22Rv1 (cell line): ENCODE data around the gene GGCX.

ENCODE experiments used
- H3K27ac ChIP-seq: fragments of 450-650 bp; 2 replicates; pipeline ENCODE4 v1.5.1; 2017
- ZFX ChIP-seq: fragments of 450-650 bp; IDR thresholded peaks from 2 replicates; pipeline ENCODE4 v1.6.1; 2017; ENCODE audit warnings: antibody characterized with exemption, borderline replicate concordance
- TF ChIP-seq, protein P1 (sequence below): fragments of 450-650 bp; IDR thresholded peaks from 2 replicates; pipeline ENCODE4 v1.5.1; 2017; ENCODE audit warnings: mild to moderate bottlenecking

The GGCX gene

DNA sequence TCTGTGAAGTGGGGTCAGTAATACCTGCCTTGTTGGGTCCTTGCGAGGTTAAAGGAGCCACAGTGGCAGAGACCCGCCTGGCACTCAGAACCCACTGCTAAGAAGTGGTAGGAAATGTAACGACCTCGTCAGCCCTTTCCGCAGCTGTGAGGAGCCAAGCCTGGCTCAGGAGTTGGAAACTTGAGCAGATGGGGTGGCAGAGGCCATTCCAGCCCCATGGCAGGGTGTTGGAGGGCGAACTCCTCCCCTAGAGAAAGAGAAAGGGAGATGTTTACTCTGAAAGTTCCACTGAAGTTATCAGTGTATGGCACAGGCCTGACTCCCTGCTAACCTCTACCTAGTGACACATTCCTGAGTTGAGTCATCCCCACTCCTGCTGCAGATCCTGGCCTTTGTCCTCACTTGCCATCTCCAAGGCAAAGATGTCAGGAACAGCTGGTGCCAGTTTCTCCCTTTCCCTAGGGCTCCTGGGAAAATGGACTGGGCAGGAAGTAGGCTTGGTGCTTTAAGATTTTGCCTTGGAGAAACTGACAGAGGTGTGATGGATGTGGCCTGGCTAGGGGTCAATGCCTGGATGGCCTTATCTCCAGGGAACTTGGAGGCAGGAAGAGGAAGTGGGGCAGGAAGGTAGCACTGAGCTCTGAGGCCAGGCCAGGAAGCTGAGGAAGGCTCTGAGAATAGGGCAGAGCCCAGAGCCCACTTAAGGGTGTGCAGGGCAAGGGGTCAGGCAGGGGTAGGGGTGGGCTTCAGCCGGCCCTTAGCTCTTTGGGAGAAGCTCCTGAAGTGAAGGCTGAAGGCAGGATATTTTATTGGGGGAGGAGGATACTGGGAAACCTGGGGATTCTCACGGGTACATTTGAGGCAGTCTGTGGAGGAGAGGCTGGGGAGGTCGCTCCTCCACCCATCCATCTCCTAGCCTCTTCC, 23.8 kb upstream of the GGCX start:
- no peak overlapping the region for H3K27ac ChIP-seq
- TF ChIP-seq ZFX: no peak
- TF ChIP-seq, protein P1, sequence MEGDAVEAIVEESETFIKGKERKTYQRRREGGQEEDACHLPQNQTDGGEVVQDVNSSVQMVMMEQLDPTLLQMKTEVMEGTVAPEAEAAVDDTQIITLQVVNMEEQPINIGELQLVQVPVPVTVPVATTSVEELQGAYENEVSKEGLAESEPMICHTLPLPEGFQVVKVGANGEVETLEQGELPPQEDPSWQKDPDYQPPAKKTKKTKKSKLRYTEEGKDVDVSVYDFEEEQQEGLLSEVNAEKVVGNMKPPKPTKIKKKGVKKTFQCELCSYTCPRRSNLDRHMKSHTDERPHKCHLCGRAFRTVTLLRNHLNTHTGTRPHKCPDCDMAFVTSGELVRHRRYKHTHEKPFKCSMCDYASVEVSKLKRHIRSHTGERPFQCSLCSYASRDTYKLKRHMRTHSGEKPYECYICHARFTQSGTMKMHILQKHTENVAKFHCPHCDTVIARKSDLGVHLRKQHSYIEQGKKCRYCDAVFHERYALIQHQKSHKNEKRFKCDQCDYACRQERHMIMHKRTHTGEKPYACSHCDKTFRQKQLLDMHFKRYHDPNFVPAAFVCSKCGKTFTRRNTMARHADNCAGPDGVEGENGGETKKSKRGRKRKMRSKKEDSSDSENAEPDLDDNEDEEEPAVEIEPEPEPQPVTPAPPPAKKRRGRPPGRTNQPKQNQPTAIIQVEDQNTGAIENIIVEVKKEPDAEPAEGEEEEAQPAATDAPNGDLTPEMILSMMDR: no peak

DNA sequence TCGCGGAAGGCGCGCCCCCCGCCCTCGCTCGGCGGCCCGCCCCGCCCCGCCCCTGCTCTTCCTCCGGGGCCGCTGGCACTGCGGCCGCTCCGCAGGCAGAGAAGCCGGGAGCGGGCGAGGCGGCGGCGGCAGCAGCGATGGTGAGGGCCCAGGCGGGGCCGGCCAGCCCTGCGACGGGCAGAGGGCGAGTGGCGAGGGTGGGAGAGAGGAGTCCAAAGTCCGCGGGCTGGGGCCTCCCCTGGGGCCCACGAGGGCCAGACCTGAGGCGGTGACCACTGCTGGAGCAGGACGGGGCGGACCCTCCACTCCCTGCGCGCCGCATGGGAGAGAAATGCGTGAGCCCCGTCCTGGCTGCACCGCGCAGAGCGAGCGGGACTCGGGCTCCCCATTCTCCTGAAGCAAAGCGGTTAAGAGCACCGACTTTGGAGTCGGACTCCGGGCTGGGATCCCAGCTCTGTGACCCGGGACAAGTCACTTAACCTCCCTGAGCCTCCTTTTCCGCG, 23.1 kb upstream of the GGCX start, which contains the start of gene VAMP5:
Gene VAMP5 (plus strand): TSS at position 78 of the 503 bp plus-strand sequence. CDS start 60 bp downstream, at position 138.
- H3K27ac ChIP-seq: no peak within 1 kb of the TSS

DNA sequence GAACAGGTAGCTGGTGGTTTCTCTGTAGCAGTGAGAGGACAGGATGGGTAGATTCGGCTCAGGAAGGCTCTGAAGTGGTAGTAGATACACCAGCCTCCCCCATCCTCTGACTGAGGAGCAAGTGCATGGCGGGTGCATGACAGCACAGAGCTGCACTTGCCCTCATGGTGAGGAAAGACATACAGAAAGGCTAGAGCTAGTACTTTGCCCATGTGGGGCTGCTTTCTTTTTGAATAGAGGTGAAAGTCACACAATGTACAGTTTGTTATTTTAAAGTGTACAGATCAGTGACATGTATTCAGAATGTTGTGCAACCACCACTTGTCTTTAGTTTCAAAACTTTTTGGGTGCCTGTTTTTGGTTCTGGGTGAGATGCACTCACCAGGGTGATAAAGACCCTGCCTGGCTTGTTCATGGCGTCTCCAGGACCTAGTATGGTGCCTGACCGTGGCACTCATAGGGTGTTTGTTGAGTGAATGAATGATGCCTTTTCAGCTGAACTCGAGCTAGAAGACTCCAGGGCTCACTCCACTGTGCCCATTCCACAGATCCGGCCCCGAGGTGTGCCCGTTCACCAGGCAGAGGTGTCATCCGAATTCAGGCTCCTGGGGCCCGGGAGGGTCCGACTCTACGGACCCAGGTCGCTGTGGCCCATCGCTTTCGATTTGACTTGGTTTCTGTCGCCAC, 22.5 kb upstream of the GGCX start:
- H3K27ac ChIP-seq: no peak overlapping the region
- TF ChIP-seq, protein P1: no peak
- no peak for TF ChIP-seq ZFX

More for the DNA sequence above, 23.1 kb upstream of the GGCX start, which contains the start of gene VAMP5:
- TF ChIP-seq, protein P1: no peak
- TF ChIP-seq ZFX: no peak

- H3K27ac ChIP-seq: no peak overlapping the region
- TF ChIP-seq, protein P1: no peak
- TF ChIP-seq ZFX: no peak
Measured at GRCh38 chr2:85582492-85582891, 21.2 kb upstream of the GGCX start.

- no peak overlapping the region for H3K27ac ChIP-seq
- no peak for TF ChIP-seq ZFX
- TF ChIP-seq, protein P1: no peak
Measured at GRCh38 chr2:85580206-85580605, 18.9 kb upstream of the GGCX start.

DNA sequence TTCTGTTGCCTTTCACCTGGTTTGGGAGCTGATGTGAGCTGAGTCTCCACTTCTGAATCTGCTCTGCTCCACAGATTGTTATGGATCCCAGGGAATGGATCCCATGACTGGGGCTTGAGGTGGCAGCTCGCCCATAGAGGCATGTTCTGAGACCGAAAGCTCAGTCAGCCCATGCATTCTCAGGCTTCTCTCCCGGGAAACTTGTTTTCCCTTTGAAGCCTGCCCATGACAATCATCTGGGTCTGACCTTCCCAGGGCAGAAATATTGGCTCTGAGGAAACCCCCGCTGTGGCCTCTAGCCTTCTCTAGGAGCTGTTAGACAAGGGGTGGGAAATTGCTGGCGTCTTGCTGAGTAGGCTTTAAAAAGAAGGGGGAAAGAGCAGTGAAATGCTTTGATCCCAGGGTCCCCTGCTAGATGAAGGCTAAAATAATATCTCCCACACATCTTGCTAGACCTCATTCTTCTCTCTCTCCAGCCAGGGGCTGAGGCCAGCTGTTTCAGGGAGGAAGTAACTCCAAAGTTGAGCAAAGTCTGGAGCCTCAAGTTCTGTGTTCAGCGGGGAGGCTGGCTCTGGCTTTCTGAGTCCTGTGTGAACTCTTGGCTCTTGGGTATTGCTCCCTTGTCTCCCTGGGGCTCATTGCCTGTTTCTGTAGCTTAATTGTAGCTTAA, 18.1 kb upstream of the GGCX start:
- H3K27ac ChIP-seq: no peak overlapping the region

More for the DNA sequence above, 18.1 kb upstream of the GGCX start:
- no peak for TF ChIP-seq ZFX
- TF ChIP-seq, protein P1: no peak
